Fibroblast of the aortic adventitia (primary cell): Measurements from ENCODE around the gene PFDN5. TPM values are rescaled to one million over a fixed set of nuclear protein-coding genes. Genes with fewer than 3 reads are reported as not detected.
A peak's percentile ranks its signal among the peaks of the same experiment; 100 is the strongest.
"Not testable (repeated sequence)": the region's sequence is repeated elsewhere in the genome, so short reads cannot be mapped to it uniquely, and the experiment has no call there.

Experiments used
- DNase-seq: peaks from one replicate; pipeline ENCODE4 v3.0.0-alpha.2; 2010; ENCODE audit warnings: low read depth
- H3K4me3 ChIP-seq: 2 replicates; pipeline ENCODE4 v1.5.1; 2011; ENCODE audit warnings: low read depth, mild to moderate bottlenecking, control low read depth, low read length, moderate library complexity
- total RNA-seq: library from RNA; depleted of rRNA; stranded (reverse); fragments of >200 nt; gene quantifications from 2 replicates; pipeline ENCODE4 v1.2.3, GENCODE V29; 2012; ENCODE audit warnings: low replicate concordance
- TF ChIP-seq, protein P1 (sequence below): IDR thresholded peaks from 2 replicates; pipeline ENCODE4 v1.5.1; 2011; ENCODE audit warnings: mild to moderate bottlenecking, low read length, control low read depth, inconsistent platforms; ENCODE audit not compliant: insufficient read depth

PFDN5 gene
- total RNA-seq, 1 donor = 577 TPM

GRCh38 chr12:53326460-53327185, 31.3 kb downstream of the PFDN5 start:
- DNase-seq = no peak
- no peak overlapping the region for H3K4me3 ChIP-seq
- TF ChIP-seq, protein P1, sequence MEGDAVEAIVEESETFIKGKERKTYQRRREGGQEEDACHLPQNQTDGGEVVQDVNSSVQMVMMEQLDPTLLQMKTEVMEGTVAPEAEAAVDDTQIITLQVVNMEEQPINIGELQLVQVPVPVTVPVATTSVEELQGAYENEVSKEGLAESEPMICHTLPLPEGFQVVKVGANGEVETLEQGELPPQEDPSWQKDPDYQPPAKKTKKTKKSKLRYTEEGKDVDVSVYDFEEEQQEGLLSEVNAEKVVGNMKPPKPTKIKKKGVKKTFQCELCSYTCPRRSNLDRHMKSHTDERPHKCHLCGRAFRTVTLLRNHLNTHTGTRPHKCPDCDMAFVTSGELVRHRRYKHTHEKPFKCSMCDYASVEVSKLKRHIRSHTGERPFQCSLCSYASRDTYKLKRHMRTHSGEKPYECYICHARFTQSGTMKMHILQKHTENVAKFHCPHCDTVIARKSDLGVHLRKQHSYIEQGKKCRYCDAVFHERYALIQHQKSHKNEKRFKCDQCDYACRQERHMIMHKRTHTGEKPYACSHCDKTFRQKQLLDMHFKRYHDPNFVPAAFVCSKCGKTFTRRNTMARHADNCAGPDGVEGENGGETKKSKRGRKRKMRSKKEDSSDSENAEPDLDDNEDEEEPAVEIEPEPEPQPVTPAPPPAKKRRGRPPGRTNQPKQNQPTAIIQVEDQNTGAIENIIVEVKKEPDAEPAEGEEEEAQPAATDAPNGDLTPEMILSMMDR = no peak

DNA sequence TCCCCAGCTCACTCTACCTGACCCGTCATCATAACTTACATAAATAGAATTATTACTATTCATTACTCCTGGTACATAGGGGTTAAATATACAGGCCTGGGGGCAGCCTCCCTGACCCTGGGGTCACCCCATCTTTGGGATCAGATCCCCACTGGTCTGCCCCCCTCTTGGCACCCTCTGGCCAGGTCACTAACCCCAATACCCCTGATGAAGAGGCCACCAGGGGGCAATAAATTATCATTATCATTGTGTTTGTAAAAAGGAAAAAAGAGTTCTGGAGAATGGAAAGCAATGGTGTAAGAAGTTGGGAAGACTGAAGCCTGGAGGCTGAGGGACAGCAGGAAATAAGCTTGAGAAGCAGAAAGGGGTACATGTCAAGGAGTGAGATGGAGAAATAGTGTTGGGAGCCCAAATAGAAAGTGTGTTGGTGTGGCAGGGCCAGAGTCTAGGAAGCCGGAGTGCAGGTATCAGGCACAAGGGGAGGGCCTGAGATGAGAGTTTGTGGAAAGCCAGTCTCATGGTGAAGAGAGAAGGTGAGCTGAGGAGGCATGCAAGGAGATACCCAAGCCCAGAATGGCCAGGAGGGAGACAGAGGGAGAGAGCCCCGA, 32.2 kb downstream of the PFDN5 start:
- TF ChIP-seq, protein P1 = peak; percentile 34
- peak; percentile 33 for DNase-seq
- H3K4me3 ChIP-seq = no peak overlapping the region

GRCh38 chr12:53328043-53328435, 32.7 kb downstream of the PFDN5 start:
- TF ChIP-seq, protein P1 = no peak
- no peak for DNase-seq
- no peak overlapping the region for H3K4me3 ChIP-seq

DNA sequence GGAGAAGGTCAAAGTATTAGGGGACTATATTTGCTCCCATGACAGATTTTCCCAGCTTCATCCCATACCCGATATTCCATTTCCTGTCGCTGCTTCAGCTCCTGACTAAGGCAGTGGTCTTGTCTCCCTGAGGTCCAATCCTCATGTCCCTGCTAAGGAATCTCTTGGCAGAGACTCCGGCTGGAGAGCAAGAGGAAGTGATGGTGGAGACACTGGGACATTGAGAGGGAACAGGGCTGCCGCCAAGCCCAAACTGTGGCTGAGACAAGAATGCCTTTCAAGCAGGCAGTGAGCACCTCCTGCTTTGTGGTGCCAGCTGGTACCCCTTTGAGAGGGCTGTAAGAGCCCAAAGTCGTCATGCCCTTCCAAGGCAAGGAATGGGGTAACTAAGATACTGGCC, 35.3 kb downstream of the PFDN5 start:
- DNase-seq = no peak
- no peak overlapping the region for H3K4me3 ChIP-seq
- TF ChIP-seq, protein P1 = no peak

DNA sequence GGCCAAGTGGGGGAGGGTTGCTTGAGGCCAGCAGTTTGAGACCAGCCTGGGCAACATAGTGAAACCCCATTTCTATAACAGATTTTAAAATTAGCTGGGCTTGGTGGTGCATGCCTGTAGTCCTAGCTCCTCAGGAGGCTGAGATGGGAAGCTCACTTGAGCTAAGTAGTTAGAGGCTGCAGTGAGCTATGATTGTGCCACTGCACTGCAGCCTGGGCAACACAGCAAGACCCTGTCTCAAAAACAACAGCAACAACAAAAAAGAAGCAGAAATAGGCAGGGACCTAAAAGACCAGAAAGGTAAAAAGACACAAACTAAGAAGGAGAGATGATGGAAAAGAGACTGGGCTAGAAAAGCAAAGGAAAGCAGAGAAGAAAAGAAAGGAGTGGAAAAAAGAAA, 37.0 kb downstream of the PFDN5 start:
- DNase-seq, H3K4me3 ChIP-seq: not testable (repeated sequence)

DNA sequence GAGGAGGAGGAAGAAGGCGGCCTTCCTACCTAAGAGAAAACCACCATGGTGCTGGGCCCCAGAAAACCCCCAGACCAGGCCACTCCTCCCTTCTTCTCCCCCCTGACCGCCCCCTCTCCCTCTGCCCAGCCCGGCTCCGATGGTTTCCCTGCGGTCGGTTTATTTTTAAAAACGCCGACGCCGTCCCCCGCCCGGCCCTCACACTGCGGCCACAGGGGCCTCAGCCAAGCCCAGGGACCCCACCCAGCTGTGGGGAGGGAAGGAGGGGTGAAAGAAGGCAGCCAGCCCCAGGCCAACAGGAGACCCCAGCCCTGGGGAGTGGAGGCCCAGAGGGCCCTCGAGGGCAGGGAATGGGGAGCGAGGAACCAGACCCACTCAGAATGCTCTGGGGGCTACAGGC, 37.4 kb downstream of the PFDN5 start:
- TF ChIP-seq, protein P1 = no peak
- no peak overlapping the region for H3K4me3 ChIP-seq
- DNase-seq = no peak

GRCh38 chr12:53333289-53333688, 37.9 kb downstream of the PFDN5 start:
- no peak overlapping the region for H3K4me3 ChIP-seq
- TF ChIP-seq, protein P1 = no peak
- no peak for DNase-seq
